Measurements from ENCODE around the gene ABTB2.

DNA sequence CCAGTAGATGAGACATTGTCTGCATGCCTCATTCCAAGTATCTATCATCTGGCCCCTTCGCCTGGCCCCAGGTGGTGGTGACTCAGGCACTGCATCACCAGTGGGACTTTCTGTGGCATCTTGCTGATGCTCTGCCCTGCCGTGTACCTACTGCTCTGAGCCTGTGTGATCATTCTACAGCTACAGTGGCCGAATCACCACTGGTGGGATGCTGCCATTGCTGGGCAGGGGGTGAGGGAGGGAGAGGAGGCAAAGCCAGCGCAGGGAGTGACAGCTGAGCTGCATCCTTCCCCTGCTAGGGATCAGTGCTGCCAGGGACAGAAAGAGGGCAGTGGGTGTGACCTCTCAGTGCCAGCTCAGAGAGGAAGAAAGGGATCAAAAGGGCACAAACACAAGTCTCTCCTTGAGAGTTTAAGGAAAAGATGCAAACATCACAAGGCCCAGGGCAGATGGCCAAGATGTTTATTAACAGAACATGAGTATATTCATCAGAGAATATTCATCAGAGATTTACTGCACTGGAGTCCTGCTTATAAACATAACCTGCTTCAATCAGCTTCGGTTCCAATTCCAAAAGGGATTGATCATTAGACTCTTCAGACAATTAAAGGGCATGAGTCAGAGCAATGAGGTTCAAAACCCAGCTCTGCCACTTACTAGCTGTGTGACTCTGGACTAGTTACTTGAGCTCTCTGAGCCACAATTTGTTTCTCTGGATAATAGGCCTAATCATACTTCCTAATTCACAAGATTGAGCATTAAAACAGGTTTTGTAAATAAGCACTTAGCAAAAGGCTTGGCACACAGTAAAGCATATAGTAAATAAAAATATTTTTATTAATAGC, 142.6 kb downstream of the ABTB2 start:
- TF ChIP-seq, protein P1, sequence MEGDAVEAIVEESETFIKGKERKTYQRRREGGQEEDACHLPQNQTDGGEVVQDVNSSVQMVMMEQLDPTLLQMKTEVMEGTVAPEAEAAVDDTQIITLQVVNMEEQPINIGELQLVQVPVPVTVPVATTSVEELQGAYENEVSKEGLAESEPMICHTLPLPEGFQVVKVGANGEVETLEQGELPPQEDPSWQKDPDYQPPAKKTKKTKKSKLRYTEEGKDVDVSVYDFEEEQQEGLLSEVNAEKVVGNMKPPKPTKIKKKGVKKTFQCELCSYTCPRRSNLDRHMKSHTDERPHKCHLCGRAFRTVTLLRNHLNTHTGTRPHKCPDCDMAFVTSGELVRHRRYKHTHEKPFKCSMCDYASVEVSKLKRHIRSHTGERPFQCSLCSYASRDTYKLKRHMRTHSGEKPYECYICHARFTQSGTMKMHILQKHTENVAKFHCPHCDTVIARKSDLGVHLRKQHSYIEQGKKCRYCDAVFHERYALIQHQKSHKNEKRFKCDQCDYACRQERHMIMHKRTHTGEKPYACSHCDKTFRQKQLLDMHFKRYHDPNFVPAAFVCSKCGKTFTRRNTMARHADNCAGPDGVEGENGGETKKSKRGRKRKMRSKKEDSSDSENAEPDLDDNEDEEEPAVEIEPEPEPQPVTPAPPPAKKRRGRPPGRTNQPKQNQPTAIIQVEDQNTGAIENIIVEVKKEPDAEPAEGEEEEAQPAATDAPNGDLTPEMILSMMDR (conservative IDR thresholded peaks at IDR 0.05 in 1 of 2, IDR thresholded peaks at IDR 0.05 in 1 of 2; ENCODE audit: low read depth in 1 of 2, low read length in 2 of 2) = no peak
- TF ChIP-seq EZH2 (IDR thresholded peaks at IDR 0.05; ENCODE audit: low read length, missing control alignments) = no peak
